HCT116 (cell line): Measurements from ENCODE around the gene NUP133. TPM values are rescaled to one million over a fixed set of nuclear protein-coding genes. Genes with fewer than 3 reads are reported as not detected.

Experiments
- ATAC-seq: fragments of 200-7000 bp; cut with Tn5 transposase; 2 replicates; pipeline ENCODE4 v1.9.1; 2020; ENCODE audit warnings: mild to moderate bottlenecking, moderate library complexity
- BruUV-seq: library from RNA; stranded (reverse); fragments of 400-500 nt; replicated peaks from 2 replicates; lab custom pipeline; 2021; lab: Mats Ljungman, UMichigan
- CTCF ChIA-PET: fragments of 300-600 bp; sonication (Branson Sonifier 250); formaldehyde crosslinking; loops from one replicate; lab custom pipeline; 2021; ENCODE audit warnings: antibody characterized with exemption; lab: Charles Lee
- POLR2A ChIA-PET: fragments of 300-600, 350-600 bp; sonication (Branson Sonifier 250); formaldehyde crosslinking; loops from one replicate; lab custom pipeline; 2021; ENCODE audit warnings: antibody characterized with exemption; lab: Charles Lee
- RAD21 ChIA-PET, 2 experiments: fragments of 300-600 bp; sonication (Branson Sonifier 250); formaldehyde crosslinking; loops; one replicate each; lab custom pipeline; 2023; ENCODE audit warnings: low total read pairs in 2 of 2; ENCODE audit not compliant: uncharacterized antibody in 2 of 2, unreplicated experiment in 2 of 2, low non-redundant PET in 1 of 2; lab: Charles Lee
- DNase-seq: peaks from one replicate; pipeline ENCODE4 v3.0.0-alpha.2; 2010; ENCODE audit warnings: low read depth, low spot score
- H2AFZ ChIP-seq: fragments of 200-600 bp; shearing (Covaris generic), sonication (generic); 2 replicates; pipeline ENCODE4 v1.6.1; 2017; ENCODE audit warnings: low read depth, mixed run types, mixed read lengths, antibody characterized with exemption, low read length; ENCODE audit not compliant: poor library complexity, severe bottlenecking
- H3K27ac ChIP-seq: 2 replicates; pipeline ENCODE4 v1.5.1; 2012; ENCODE audit warnings: low read depth, low read length
- H3K27me3 ChIP-seq: fragments of 200-600 bp; sonication (generic); 2 replicates; pipeline ENCODE4 v1.6.1; 2016; ENCODE audit warnings: mixed run types, low read length, mixed read lengths; ENCODE audit not compliant: insufficient read depth
- H3K36me3 ChIP-seq, 2 experiments: fragments of 200-500 bp in 1 of 2; fragments of 200-600 bp in 1 of 2; sonication (Bioruptor generic) in 1 of 2; sonication (generic) in 1 of 2; 2 replicates each; pipeline versions ENCODE4 v1.5.1 to v1.6.1; 2014 to 2016; ENCODE audit warnings: low read length in 2 of 2, inconsistent platforms in 1 of 2, mixed read lengths in 1 of 2, mixed run types in 1 of 2; ENCODE audit not compliant: insufficient read depth in 2 of 2, control insufficient read depth in 1 of 2
- H3K4me1 ChIP-seq, 2 experiments: fragments of 200-600 bp in 1 of 2; sonication (generic) in 1 of 2; 2 replicates each; pipeline versions ENCODE4 v1.5.1 to v1.6.1; 2012 to 2017; ENCODE audit warnings: low read length in 2 of 2, inconsistent platforms in 1 of 2, mild to moderate bottlenecking in 1 of 2, mixed read lengths in 1 of 2, mixed run types in 1 of 2, moderate library complexity in 1 of 2; ENCODE audit not compliant: insufficient read depth in 2 of 2, control insufficient read depth in 1 of 2
- H3K4me2 ChIP-seq: fragments of 200-600 bp; sonication (generic); 2 replicates; pipeline ENCODE4 v1.6.1; 2017; ENCODE audit warnings: mixed run types, low read length, mixed read lengths
- H3K4me3 ChIP-seq, 2 experiments: fragments of 200-600 bp in 1 of 2; sonication (generic) in 1 of 2; replicated peaks in 1 of 2; 2 replicates each; pipeline ENCODE4 v1.5.1; 2011 to 2016; ENCODE audit warnings: low read length in 2 of 2, control low read depth in 1 of 2, low read depth in 1 of 2, mild to moderate bottlenecking in 1 of 2, mixed read lengths in 1 of 2, mixed run types in 1 of 2
- H3K79me2 ChIP-seq: fragments of 200-600 bp; sonication (generic); 2 replicates; pipeline ENCODE4 v1.6.1; 2017; ENCODE audit warnings: mild to moderate bottlenecking, mixed run types, low read length, moderate library complexity, mixed read lengths; ENCODE audit not compliant: insufficient read depth
- H3K9ac ChIP-seq: fragments of 200-600 bp; sonication (generic); 2 replicates; pipeline ENCODE4 v1.6.1; 2016; ENCODE audit warnings: low read length, mixed read lengths
- H3K9me2 ChIP-seq: fragments of 200-600 bp; sonication (generic), shearing (Covaris generic); 2 replicates; pipeline ENCODE4 v1.6.1; 2017; ENCODE audit warnings: mixed run types, mild to moderate bottlenecking, moderate library complexity; ENCODE audit not compliant: insufficient read depth
- H3K9me3 ChIP-seq, 2 experiments: fragments of 200-500 bp in 1 of 2; fragments of 200-600 bp in 1 of 2; sonication (Bioruptor generic) in 1 of 2; sonication (generic) in 1 of 2; 2 replicates each; pipeline ENCODE4 v1.6.1; 2014 to 2017; ENCODE audit warnings: low read length in 2 of 2, mixed read lengths in 2 of 2, inconsistent platforms in 1 of 2, low read depth in 1 of 2, mild to moderate bottlenecking in 1 of 2, mixed run types in 1 of 2, moderate library complexity in 1 of 2; ENCODE audit not compliant: control insufficient read depth in 1 of 2, insufficient read depth in 1 of 2
- H4K20me1 ChIP-seq: fragments of 200-600 bp; sonication (generic), shearing (Covaris generic); 2 replicates; pipeline ENCODE4 v1.6.1; 2017; ENCODE audit warnings: mixed run types, mild to moderate bottlenecking, moderate library complexity; ENCODE audit not compliant: insufficient read depth
- CBX3 ChIP-seq: IDR thresholded peaks from 2 replicates; pipeline ENCODE4 v1.6.1; 2012; ENCODE audit warnings: low read depth
- JUND ChIP-seq: IDR thresholded peaks from 2 replicates; pipeline ENCODE4 v1.6.1; 2012
- SIN3A ChIP-seq: IDR thresholded peaks from 2 replicates; pipeline ENCODE4 v1.6.1; 2012; ENCODE audit warnings: low read depth
- TCF7L2 ChIP-seq: IDR thresholded peaks from 2 replicates; pipeline ENCODE4 v1.7.0; 2011; ENCODE audit warnings: borderline replicate concordance, inconsistent platforms; ENCODE audit not compliant: insufficient read depth, insufficient read length; ENCODE audit errors: extremely low read depth
- YY1 ChIP-seq: IDR thresholded peaks from 2 replicates; pipeline ENCODE4 v1.6.1; 2011; ENCODE audit warnings: low read length, low read depth, moderate library complexity, mild to moderate bottlenecking; ENCODE audit not compliant: insufficient replicate concordance; ENCODE audit errors: extremely low read depth
- ZNF274 ChIP-seq: fragments of 200-500 bp; sonication (Bioruptor generic); IDR thresholded peaks from 2 replicates; pipeline ENCODE4 v1.6.1; 2014; ENCODE audit warnings: mild to moderate bottlenecking, low read depth, low read length, inconsistent platforms
- intact Hi-C: fragments of 100-400 bp; cut with micrococcal nuclease; formaldehyde crosslinking; loops from 2 replicates; pipeline ENCODE4 v1.10.0; 2022
- total RNA-seq: library from RNA; stranded (reverse); gene quantifications from one replicate; pipeline ENCODE4 v1.2.1, GENCODE V29; 2021; ENCODE audit not compliant: unreplicated experiment
- TF ChIP-seq, protein P1 (sequence below): IDR thresholded peaks from 2 replicates; pipeline ENCODE4 v1.6.1; 2011; ENCODE audit warnings: mild to moderate bottlenecking, low read length, moderate library complexity; ENCODE audit not compliant: insufficient replicate concordance; ENCODE audit errors: extremely low read depth

NUP133 gene
- total RNA-seq, 1 experiment from 2014 or later: 52.5 TPM

DNA sequence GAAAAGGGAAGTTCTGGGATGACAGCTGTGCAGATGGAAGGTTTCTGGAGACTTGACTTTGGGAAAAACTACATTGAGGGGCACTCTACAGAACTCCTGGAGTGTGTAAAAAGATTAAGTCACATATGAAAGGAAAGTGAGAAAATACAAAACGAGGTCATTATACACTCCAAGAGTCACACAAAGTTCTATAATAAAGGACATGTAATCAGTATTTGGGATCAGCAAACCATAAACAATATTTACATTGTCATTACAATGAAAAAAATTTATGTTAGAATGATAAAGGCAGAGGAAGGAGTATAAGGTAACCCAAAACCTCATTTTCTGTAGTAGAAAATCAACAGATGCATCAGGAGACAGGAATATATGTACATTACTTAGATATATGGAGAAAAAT, 22.8 kb downstream of the NUP133 start:
- DNase-seq: no peak
- Histone ChIP-seq H3K27ac (no peak overlapping the region), H4K20me1 (no peaks in the 10 kb centered on the region), H3K27me3 (no peaks in the 10 kb centered on the region), H3K9ac (no peak overlapping the region), H3K4me2 (no peak overlapping the region), H3K36me3 (peaks cover 26 to 42% of the 10 kb centered on the region in 2 experiments), H3K9me3 (no peaks in the 10 kb centered on the region), H2AFZ (no peak overlapping the region), H3K9me2 (no peaks in the 10 kb centered on the region), H3K79me2 (peaks cover 4% of the 10 kb centered on the region; the same call in 1 of the 2 replicates), H3K4me3 (no peak overlapping the region)
- BruUV-seq: no TSS peak
- intact Hi-C loops: loop anchor here (10.0 kb wide), 1 partner anchor 791 kb away; no protein-coding TSS in a partner anchor
- ChIA-PET POLR2A (no interaction called here), CTCF (no interaction called here), RAD21 (no interaction called here)
- TF ChIP-seq JUND: no peak
- no peak for TF ChIP-seq YY1
- no peak for TF ChIP-seq TCF7L2
- TF ChIP-seq, protein P1, sequence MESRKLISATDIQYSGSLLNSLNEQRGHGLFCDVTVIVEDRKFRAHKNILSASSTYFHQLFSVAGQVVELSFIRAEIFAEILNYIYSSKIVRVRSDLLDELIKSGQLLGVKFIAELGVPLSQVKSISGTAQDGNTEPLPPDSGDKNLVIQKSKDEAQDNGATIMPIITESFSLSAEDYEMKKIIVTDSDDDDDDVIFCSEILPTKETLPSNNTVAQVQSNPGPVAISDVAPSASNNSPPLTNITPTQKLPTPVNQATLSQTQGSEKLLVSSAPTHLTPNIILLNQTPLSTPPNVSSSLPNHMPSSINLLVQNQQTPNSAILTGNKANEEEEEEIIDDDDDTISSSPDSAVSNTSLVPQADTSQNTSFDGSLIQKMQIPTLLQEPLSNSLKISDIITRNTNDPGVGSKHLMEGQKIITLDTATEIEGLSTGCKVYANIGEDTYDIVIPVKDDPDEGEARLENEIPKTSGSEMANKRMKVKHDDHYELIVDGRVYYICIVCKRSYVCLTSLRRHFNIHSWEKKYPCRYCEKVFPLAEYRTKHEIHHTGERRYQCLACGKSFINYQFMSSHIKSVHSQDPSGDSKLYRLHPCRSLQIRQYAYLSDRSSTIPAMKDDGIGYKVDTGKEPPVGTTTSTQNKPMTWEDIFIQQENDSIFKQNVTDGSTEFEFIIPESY: no peak
- TF ChIP-seq SIN3A: no peak
- TF ChIP-seq CBX3: no peak
- no peak for TF ChIP-seq ZNF274
- TF ChIP-seq, all 23 proteins: peak for 0
- no peak for ATAC-seq
- H3K4me1 ChIP-seq: no peaks in the 10 kb centered on the region
